Hematopoietic multipotent progenitor cell treated with erythropoietin and hydrocortisone succinate and interleukin-3 and kit ligand, for 17 days (in vitro differentiated cells): Measurements from ENCODE around the gene GCAT.

Source experiments
- DNase-seq: peaks from one replicate; pipeline ENCODE4 v3.0.0-alpha.2; 2015; ENCODE audit warnings: low spot score

The GCAT gene

GRCh38 chr22:37809672-37810333 is 2.1 kb downstream of the GCAT start:
- DNase-seq = no peak

- DNase-seq = no peak
These were observed 4.1 kb downstream of the GCAT start for GRCh38 chr22:37811867-37812266.

- DNase-seq = no peak
These were observed 5.3 kb downstream of the GCAT start for GRCh38 chr22:37812869-37813678.

GRCh38 chr22:37815593-37815992 is 7.9 kb downstream of the GCAT start:
- no peak for DNase-seq

GRCh38 chr22:37816543-37817180 is 8.9 kb downstream of the GCAT start:
- no peak for DNase-seq

GRCh38 chr22:37817705-37818408 is 10.1 kb downstream of the GCAT start:
- DNase-seq = peak; percentile 76

GRCh38 chr22:37818409-37819104 is 10.8 kb downstream of the GCAT start:
- DNase-seq = no peak

- DNase-seq = no peak
These were observed 11.3 kb downstream of the GCAT start for GRCh38 chr22:37819105-37819433.

GRCh38 chr22:37820350-37820749 is 12.6 kb downstream of the GCAT start:
- no peak for DNase-seq

GRCh38 chr22:37822079-37822833 is 14.5 kb downstream of the GCAT start:
- DNase-seq = no peak

GRCh38 chr22:37823134-37823985 is 15.6 kb downstream of the GCAT start, which contains the start of gene GALR3:
Gene GALR3 (plus strand): TSS chr22:37823382. CDS start chr22:37823407, 25 bp downstream.
- no peak for DNase-seq

- DNase-seq = no peak
These were observed 17.2 kb downstream of the GCAT start for GRCh38 chr22:37824674-37825641.

- DNase-seq = no peak
These were observed 19.3 kb downstream of the GCAT start for GRCh38 chr22:37827056-37827455.

GRCh38 chr22:37830093-37830842 is 22.5 kb downstream of the GCAT start:
- no peak for DNase-seq

- DNase-seq = no peak
These were observed 23.7 kb downstream of the GCAT start for GRCh38 chr22:37831472-37831871.

- DNase-seq = no peak
These were observed 24.5 kb downstream of the GCAT start for GRCh38 chr22:37832022-37832857.
